Adrenal gland (tissue), 12 donors: ENCODE measurements around the gene NUDCD3. TPM values are rescaled to one million over a fixed set of nuclear protein-coding genes. Genes with fewer than 3 reads are reported as not detected.

ENCODE experiments used
- DNase-seq, 7 donors: peaks; one replicate each; pipeline ENCODE4 v3.0.0-alpha.2; 2019 to 2020
- H3K27ac ChIP-seq, 5 donors: fragments of 200-600 bp; sonication (generic) in 4 of 5; 1 replicate in 3 of 5; 2 replicates in 2 of 5; pipeline versions ENCODE4 v1.5.1 to v1.8.0; 2016 to 2020; ENCODE audit warnings: mild to moderate bottlenecking in 1 of 5
- H3K27me3 ChIP-seq: fragments of 200-600 bp; 2 replicates; pipeline ENCODE4 v1.8.0; 2021
- H3K36me3 ChIP-seq, 2 donors: fragments of 200-600 bp; replicated peaks in 1 of 2; 1 replicate in 1 of 2; 2 replicates in 1 of 2; pipeline versions ENCODE4 v1.5.1 to v1.8.0; 2018 to 2022
- H3K4me1 ChIP-seq, 2 donors: fragments of 200-600 bp; replicated peaks in 1 of 2; 1 replicate in 1 of 2; 2 replicates in 1 of 2; pipeline versions ENCODE4 v1.5.1 to v1.8.0; 2018 to 2021
- H3K4me3 ChIP-seq, 4 donors: fragments of 200-600 bp; sonication (generic) in 3 of 4; one replicate each; pipeline ENCODE4 v1.5.1; 2016 to 2018
- H3K9me3 ChIP-seq, 3 donors: fragments of 200-600 bp; sonication (generic) in 1 of 3; replicated peaks in 1 of 3; 1 replicate in 2 of 3; 2 replicates in 1 of 3; pipeline versions ENCODE4 v1.5.1 to v1.8.0; 2016 to 2021
- POLR2A ChIP-seq, 2 donors: fragments of 450-650 bp; IDR thresholded peaks; one replicate each; pipeline ENCODE4 v1.6.1; 2017; ENCODE audit warnings: antibody characterized with exemption in 2 of 2, mild to moderate bottlenecking in 2 of 2, moderate library complexity in 1 of 2
- WGBS, 4 donors: extraction: QIAGEN DNeasy Blood & Tissue Kit in 2 of 4; methylation state at CpG; one replicate each; pipeline versions ENCODE4 v1.1.5 to v1.1.7; 2013 to 2017; 5-methylcytosine and 5-hydroxymethylcytosine counted together
- intact Hi-C, 2 donors: fragments of 100-400 bp; cut with DNase I; formaldehyde crosslinking; loops; one replicate each; pipeline versions ENCODE4 v1.14.1 to v1.15.0; 2022 to 2023
- polyA plus RNA-seq, 3 donors: library from polyadenylated mRNA; stranded (reverse); fragments of 200-250 nt in 2 of 3; fragments of 350-450 nt in 1 of 3; fragmentation: Illumina TruSeq in 1 of 3; extraction: RNeasy Lipid Tissue Mini Kit (QIAGEN cat#74804) in 1 of 3; gene quantifications; one replicate each; pipeline ENCODE4 v1.2.3, GENCODE V29; 2013 to 2014
- total RNA-seq, 9 donors: library from RNA; depleted of rRNA in 4 of 9; stranded (reverse); fragments of >200 nt in 4 of 9; fragments of 120-200 nt in 1 of 9; fragmentation: NEBNext Ultra II Directional in 1 of 9; extraction: Animal tissue kit (Norgen Biotek cat#: 25700) in 1 of 9; gene quantifications; one replicate each; pipeline versions ENCODE4 v1.1.0 to v1.2.4, GENCODE V29; 2013 to 2023
- TF ChIP-seq, protein P1 (sequence below), 6 experiments: fragments of 450-650 bp in 4 of 6; fragments of 200-600 bp in 2 of 6; sonication (generic) in 1 of 6; IDR thresholded peaks; 1 replicate in 5 of 6; 2 replicates in 1 of 6; pipeline versions ENCODE4 v1.5.1 to v1.8.0; 2016 to 2021; ENCODE audit warnings: antibody characterized with exemption in 6 of 6, mild to moderate bottlenecking in 2 of 6, moderate library complexity in 1 of 6
- donor health status: healthy with polysubstance abuse.
- donor health status: Bipolar disorder and iron deficiency.
- donor health status: DM: yes; HTN: yes; CAD: no.
- donor health status: DM: no; HTN: no; CAD: no.
- donor health status: DM: no; HTN: no; CAD: no.
- donor health status: DM: yes; HTN: yes; CAD: no.

The NUDCD3 gene
- total and polyA plus RNA-seq, 12 donors, result 30.5 to 136 (median 71.1) TPM

DNA sequence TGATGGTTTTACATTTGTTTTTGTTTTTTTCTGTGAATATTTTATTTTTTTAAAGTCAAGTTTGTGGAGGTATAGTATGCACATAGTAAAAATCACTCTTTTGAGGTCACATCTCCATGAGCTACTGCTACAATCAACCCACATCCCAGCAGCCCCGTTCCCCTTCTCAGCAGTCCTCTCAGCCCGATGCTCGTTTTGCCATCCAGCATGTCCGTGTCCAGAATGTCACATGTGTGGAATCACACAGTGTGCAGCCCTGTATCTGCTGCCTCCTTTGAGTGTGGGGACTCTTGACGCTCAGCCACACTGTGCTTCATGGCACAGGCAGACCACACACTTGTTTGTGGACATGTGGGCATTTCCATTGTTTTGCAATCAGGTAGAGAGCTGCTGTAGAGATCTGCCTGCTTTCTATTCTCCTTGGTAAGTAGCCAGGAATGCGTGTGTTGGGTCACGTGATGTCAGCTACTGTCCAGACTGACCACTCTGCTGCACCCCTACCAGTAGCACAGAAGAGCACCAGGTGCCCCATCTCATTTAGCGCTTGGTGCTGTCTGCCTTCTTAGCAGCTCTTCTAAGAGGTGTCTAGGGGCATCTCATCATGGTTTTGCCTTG, 93.4 kb downstream of the NUDCD3 start:
- H3K4me3 ChIP-seq, result no peak overlapping the region
- WGBS, 4 donors, result 82 to 86% (median 84%) methylated on average over 8 of the region's 8 CpGs
- no peak overlapping the region for H3K27ac ChIP-seq
- no peaks in the 10 kb centered on the region for H3K4me1 ChIP-seq
- no peak for TF ChIP-seq POLR2A (IDR thresholded peaks at IDR 0.05)
- TF ChIP-seq, protein P1, sequence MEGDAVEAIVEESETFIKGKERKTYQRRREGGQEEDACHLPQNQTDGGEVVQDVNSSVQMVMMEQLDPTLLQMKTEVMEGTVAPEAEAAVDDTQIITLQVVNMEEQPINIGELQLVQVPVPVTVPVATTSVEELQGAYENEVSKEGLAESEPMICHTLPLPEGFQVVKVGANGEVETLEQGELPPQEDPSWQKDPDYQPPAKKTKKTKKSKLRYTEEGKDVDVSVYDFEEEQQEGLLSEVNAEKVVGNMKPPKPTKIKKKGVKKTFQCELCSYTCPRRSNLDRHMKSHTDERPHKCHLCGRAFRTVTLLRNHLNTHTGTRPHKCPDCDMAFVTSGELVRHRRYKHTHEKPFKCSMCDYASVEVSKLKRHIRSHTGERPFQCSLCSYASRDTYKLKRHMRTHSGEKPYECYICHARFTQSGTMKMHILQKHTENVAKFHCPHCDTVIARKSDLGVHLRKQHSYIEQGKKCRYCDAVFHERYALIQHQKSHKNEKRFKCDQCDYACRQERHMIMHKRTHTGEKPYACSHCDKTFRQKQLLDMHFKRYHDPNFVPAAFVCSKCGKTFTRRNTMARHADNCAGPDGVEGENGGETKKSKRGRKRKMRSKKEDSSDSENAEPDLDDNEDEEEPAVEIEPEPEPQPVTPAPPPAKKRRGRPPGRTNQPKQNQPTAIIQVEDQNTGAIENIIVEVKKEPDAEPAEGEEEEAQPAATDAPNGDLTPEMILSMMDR (IDR thresholded peaks at IDR 0.05), result no peak
- peaks cover 0 to 2% of the 10 kb centered on the region in 2 donors for H3K36me3 ChIP-seq
- H3K27me3 ChIP-seq, result no peaks in the 10 kb centered on the region
- intact Hi-C loops, result no loop called here
- peak in 2 of 7 donors; percentile 17 to 51 for DNase-seq
- H3K9me3 ChIP-seq, result no peaks in the 10 kb centered on the region

DNA sequence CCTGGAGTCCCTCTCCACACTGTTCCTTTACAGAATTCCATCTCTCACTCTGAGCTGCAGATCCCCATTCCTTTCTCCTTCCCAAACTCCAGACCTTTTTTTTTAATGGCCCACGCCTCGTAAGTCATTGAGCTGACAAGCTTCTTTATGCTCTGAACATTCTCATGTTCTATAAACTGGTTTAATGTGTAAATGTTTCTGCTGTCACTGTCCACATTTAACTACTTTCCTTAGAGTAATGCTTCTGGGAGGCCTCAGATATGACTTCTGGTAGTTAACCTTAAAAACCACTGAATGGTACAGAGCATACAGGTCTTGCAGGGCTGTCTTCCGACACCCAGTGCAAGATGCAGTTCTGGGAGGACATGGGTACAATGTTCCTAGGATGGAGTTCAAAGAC, 94.0 kb downstream of the NUDCD3 start:
- Histone ChIP-seq H3K27me3 (no peaks in the 10 kb centered on the region), H3K27ac (no peak overlapping the region), H3K4me1 (no peaks in the 10 kb centered on the region), H3K9me3 (no peaks in the 10 kb centered on the region), H3K4me3 (no peak overlapping the region), H3K36me3 (peaks cover 0 to 6% of the 10 kb centered on the region in 2 donors)
- intact Hi-C loops, result no loop called here
- TF ChIP-seq POLR2A (IDR thresholded peaks at IDR 0.05), result no peak
- TF ChIP-seq, protein P1 (IDR thresholded peaks at IDR 0.05), result no peak
- no peak for DNase-seq
- WGBS, 4 donors, result 93 to 99% (median 96%) methylated on average over 3 of the region's 3 CpGs

DNA sequence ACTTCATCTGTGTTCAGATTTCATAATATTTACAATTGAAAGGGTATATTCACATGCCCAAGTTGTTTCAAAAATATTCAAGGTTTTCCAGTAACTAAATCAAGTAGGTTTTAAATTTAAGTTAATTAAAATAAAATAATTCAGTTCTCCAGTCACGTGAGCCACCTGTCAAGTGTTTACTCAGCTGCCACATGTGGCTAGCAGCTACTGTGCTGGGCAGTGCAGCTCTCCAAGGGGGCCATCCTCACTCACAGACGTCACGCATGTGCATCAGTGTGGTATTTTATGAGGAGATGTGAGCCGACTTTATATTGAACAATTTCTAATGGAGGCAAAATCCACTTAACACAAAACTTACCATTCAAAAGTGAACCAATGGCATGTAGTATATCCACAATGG, 95.4 kb downstream of the NUDCD3 start:
- peaks cover 0 to 20% of the 10 kb centered on the region in 2 donors for H3K36me3 ChIP-seq
- no peaks in the 10 kb centered on the region for H3K9me3 ChIP-seq
- no peak overlapping the region for H3K4me3 ChIP-seq
- intact Hi-C loops, result no loop called here
- TF ChIP-seq, protein P1 (IDR thresholded peaks at IDR 0.05), result no peak
- TF ChIP-seq POLR2A (IDR thresholded peaks at IDR 0.05), result no peak
- 89 to 93% (median 90%) methylated on average over 4 of the region's 4 CpGs for WGBS, 4 donors
- H3K27ac ChIP-seq, result no peak overlapping the region
- no peaks in the 10 kb centered on the region for H3K4me1 ChIP-seq
- no peaks in the 10 kb centered on the region for H3K27me3 ChIP-seq
- DNase-seq, result peak in 2 of 7 donors; percentile 8 to 37

DNA sequence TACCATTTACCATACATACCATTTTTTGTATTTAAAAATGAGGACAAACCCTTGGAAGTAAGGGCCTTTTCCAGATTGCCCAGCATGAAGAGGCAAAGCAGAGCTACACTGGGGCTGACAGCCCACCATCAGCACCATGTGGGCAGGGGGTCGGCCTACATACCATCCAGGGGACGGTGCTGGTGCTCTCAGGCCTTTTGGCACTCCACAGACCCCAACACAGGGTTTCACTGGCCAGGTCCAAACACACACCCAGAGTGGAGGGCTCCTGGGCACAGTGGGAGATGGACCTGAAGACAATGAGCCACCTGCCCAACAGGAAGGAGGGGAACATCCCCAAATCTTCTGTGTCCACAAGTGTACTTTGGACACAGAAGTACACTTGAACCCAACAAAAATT, 95.8 kb downstream of the NUDCD3 start:
- no peaks in the 10 kb centered on the region for H3K27me3 ChIP-seq
- H3K9me3 ChIP-seq, result no peaks in the 10 kb centered on the region
- H3K27ac ChIP-seq, result no peak overlapping the region
- no peak overlapping the region for H3K4me3 ChIP-seq
- H3K36me3 ChIP-seq, result peaks cover 0 to 24% of the 10 kb centered on the region in 2 donors
- intact Hi-C loops, result no loop called here
- DNase-seq, result peak in 2 of 7 donors; percentile 13 to 21
- TF ChIP-seq, protein P1 (IDR thresholded peaks at IDR 0.05), result no peak
- WGBS, 4 donors, result 78 to 96% (median 87%) methylated on average over 1 to 2 of the region's 2 CpGs
- H3K4me1 ChIP-seq, result no peaks in the 10 kb centered on the region
